GM12874 (cell line): ENCODE measurements around the gene CNOT8.

Experiments
- TF ChIP-seq, protein P1 (sequence below): IDR thresholded peaks from 2 replicates; pipeline ENCODE4 v1.5.1; 2011; ENCODE audit warnings: low read depth, mild to moderate bottlenecking, control low read depth, low read length, moderate library complexity; ENCODE audit not compliant: insufficient read depth

The CNOT8 gene

DNA sequence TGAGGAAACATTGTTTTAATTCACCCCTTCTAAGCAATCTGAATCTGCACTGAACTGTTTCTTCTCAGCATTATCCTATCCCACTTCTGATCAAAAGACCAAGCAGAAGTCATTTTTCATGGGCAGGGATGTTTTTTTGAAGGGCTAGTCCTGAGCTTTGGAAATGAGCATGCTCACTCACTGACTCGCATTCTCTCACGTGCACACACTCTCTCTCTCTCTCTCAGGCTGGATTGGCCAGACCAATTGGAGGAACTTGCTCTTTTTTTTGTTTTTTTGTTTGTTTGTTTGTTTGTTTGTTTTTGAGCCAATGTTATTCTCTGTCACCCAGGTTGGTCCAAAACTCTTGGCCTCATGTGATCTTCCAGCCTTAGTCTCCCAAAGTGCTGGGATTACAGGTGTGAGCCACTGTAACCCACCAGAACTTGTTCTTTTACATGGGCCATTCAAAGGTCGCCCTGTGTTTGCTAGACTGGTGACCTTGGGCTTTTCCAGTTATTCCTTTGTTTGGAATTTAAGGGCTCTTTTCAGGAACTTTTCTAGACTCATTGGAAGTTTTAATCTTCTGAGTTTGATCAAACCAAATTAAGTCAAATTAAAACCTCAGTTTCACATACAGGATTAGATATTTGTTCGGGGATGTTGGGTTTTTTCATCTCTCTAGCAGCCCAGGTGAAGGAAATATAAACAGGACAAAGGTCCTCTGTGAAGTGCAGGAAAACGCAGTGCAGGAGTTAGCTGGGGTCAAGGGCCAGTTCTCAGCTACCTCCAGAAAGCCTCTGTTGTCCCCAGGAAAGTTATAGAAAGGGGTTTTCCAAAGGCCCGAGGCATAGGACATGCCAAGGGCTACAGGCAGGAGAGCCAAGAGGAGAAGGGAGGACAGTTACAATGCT lies 21.2 kb upstream of the CNOT8 start:
- TF ChIP-seq, protein P1, sequence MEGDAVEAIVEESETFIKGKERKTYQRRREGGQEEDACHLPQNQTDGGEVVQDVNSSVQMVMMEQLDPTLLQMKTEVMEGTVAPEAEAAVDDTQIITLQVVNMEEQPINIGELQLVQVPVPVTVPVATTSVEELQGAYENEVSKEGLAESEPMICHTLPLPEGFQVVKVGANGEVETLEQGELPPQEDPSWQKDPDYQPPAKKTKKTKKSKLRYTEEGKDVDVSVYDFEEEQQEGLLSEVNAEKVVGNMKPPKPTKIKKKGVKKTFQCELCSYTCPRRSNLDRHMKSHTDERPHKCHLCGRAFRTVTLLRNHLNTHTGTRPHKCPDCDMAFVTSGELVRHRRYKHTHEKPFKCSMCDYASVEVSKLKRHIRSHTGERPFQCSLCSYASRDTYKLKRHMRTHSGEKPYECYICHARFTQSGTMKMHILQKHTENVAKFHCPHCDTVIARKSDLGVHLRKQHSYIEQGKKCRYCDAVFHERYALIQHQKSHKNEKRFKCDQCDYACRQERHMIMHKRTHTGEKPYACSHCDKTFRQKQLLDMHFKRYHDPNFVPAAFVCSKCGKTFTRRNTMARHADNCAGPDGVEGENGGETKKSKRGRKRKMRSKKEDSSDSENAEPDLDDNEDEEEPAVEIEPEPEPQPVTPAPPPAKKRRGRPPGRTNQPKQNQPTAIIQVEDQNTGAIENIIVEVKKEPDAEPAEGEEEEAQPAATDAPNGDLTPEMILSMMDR = no peak

DNA sequence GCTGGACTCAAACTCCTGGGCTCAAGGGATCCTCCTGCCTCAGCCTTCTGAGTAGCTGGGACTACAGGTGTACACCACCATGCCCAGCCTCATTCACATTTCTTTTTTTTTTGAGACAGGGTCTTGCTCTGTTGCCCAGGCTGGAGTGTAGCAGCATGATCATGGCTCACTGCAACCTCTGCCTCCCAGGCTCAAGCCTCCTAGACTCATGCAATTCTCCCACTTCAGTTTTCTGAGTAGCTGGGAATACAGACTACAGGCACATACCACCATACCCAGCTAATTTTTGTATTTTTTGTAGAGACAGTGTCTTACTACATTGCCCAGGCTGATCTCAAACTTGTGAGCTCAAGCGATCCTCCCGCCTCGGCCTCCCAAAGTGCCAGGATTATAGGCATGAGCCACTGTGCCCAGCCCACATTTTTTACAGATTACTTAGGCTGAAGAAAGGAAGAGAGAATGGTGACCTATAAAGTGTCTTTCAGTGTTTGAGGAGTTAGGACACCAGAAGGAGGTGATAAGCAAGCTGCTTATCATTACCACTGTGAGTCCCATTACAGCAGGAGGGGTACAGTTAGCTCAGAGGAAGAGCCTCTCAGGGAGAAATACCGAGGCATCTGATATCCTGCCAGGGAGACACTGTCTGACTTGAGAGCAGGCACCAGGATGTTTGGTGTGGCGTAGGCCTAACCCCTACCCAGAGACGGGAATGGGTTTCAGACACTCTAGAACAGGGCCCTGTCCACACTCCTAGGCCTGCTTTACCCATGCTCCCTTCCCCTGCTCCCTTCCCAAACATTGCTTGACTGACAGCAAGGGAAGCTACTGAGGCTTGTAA lies 17.8 kb upstream of the CNOT8 start:
- TF ChIP-seq, protein P1 = no peak

DNA sequence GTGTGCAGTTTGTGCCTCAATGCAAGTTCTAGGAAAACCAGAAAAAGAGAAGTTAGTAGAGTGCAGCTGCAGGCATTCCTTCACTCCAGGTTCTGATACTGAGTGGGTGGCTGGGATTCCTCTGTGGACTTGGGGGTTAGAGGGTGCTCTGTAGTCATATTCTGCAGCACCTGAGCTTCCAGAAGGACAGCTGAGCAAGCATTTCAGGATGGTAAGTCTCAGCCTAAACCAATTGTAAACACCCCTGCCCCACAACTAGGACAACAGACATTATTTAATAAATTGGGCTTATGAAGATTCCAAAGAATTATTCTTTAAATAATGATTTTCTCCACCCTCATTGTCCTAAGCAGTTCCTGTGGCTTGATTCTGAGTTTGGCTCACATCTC lies 17.2 kb upstream of the CNOT8 start:
- TF ChIP-seq, protein P1 = no peak

DNA sequence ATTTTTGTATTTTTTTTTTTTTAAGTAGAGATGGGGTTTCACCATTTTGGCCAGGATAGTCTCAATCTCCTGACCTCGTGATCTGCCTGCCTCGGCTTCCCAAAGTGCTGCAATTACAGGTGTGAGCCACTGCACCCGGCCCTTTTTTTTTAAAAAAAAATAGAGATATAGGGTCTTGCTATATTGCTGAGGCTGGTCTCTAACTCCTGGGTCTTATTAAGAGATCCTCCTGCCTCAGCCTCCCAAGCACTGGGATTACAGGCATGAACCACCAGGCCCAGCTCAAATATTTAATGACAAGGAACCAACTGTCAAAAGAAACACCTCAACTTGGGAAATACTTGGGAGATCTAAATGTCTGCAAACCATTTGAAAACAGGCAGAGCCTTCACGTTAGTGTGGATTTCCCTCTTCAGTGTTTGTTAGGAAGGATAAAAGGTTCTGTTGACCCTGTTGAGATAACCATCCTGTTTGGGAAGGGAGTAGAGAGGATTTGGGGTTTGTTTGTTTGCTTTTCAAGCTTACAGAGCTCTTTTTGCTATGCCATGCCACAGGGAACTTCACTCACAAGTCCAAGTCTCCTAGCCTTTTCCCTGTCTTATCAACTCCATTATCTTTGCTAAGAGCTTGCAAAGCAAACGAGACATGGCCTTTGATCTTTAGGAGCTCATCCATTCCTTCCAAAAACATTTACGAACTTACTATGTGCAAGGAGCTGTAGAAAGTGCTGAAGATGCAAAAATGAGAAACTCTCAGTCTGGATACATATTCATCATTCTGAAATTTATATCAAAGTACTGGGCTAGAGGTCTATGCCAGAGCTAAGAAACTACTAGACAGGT lies 15.5 kb upstream of the CNOT8 start:
- TF ChIP-seq, protein P1 = no peak

DNA sequence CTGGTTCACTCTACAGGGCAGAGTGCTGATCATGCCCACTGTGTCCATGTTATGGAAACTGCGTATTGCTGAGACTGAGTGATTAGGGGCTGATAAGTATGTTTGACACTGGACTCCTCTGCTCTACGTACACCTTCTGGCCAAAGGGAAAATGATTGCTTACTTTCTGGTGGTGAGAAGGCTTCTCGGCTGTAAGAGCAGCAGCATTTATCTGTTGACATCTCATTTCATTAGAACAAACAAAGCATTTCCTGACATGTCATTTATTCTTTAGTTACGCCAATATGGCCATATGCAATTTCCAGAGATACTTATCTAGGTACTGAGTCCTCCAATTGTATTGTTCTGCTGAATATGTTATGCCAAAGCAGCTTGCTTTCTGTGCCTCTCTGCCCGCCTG lies 13.6 kb upstream of the CNOT8 start:
- TF ChIP-seq, protein P1 = no peak

DNA sequence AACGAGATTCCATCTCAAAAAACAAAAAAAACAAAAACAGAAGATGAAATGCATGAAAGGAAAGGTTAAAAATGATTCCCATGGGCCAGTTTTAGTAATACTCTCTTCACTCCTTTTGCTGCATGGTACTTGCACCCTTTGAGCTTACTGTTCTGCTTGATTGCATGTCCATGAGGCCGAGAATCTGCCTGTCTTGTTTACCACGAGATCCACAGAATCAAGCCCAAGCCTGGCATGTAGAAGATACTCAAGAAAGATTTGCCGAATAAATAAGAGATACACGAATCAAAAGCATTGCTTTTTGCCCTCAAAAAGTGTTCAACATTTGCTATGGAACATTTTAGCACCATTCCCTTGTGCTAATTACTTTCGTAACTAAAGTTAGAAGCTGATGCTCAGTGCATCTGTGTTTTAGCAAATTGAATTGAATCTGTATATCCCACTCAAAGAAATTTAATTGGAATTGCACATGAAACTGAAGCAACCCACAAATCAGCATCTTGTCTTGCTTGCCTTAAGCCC lies 9.1 kb upstream of the CNOT8 start:
- TF ChIP-seq, protein P1 = no peak
